ENCODE data around the gene PDE6A. TPM values are rescaled to one million over a fixed set of nuclear protein-coding genes. Genes with fewer than 3 reads are reported as not detected.

PDE6A gene
- total RNA-seq, 1 experiment from 2014 or later = 2.6 TPM

DNA sequence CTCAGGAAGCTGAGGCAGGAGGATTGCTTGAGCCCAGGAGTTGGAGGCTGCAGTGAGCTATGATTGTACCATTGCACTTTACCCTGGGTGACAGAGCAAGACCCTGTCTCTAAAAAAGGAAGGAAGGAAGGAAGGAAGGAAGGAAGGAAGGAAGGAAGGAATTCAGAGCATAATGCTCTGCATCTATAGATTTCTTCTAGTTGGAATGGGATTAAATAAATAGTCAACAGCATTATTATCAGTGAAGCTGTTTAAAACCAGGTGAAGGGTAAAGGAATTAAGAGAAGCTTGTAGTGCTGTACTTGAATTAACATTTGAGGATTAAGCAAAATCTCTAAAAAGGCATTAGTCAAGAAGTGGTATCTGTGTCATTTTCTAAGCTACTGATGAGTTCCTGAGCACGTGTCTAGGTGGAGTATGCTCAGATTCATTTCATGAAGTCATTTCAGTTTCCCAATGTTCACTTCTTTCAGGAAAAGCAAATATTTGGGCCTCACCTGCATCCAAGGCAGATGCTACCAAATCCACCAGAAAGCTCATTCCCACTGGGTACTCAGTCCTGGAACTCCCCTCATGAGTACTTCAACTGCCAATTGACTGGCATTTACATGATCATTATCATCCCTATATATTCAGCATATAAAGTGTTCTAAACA lies 8.4 kb downstream of the PDE6A start:
- H3K4me1 ChIP-seq = peaks cover 28% of the 10 kb centered on the region
- TF ChIP-seq, protein P1, sequence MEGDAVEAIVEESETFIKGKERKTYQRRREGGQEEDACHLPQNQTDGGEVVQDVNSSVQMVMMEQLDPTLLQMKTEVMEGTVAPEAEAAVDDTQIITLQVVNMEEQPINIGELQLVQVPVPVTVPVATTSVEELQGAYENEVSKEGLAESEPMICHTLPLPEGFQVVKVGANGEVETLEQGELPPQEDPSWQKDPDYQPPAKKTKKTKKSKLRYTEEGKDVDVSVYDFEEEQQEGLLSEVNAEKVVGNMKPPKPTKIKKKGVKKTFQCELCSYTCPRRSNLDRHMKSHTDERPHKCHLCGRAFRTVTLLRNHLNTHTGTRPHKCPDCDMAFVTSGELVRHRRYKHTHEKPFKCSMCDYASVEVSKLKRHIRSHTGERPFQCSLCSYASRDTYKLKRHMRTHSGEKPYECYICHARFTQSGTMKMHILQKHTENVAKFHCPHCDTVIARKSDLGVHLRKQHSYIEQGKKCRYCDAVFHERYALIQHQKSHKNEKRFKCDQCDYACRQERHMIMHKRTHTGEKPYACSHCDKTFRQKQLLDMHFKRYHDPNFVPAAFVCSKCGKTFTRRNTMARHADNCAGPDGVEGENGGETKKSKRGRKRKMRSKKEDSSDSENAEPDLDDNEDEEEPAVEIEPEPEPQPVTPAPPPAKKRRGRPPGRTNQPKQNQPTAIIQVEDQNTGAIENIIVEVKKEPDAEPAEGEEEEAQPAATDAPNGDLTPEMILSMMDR (IDR thresholded peaks at IDR 0.05; ENCODE audit: insufficient read depth in 1 of 2, low read depth in 1 of 2, low read length in 1 of 2, severe bottlenecking in 1 of 2, unreplicated experiment in 1 of 2) = no peak
- no peaks in the 10 kb centered on the region for H3K9me3 ChIP-seq
- no peaks in the 10 kb centered on the region for H3K9me3 Mint-ChIP-seq (ENCODE audit: unreplicated experiment)
- no peak overlapping the region for H3K27ac Mint-ChIP-seq (ENCODE audit: unreplicated experiment)
- no peak overlapping the region for H3K4me3 Mint-ChIP-seq (ENCODE audit: unreplicated experiment)
- H3K27me3 ChIP-seq (replicated peaks; ENCODE audit: control insufficient read depth, insufficient read depth, low read length) = no peaks in the 10 kb centered on the region
- BruUV-seq (replicated peaks) = no TSS peak
- H3K4me3 ChIP-seq (ENCODE audit: low read depth, low read length) = no peak overlapping the region
- no peaks in the 10 kb centered on the region for H3K36me3 Mint-ChIP-seq (ENCODE audit: insufficient read depth, unreplicated experiment)
- CTCF ChIA-PET = interaction anchor here (0.5 to 2.5 kb wide), 4 partner anchors 16 to 204 kb away, joined by 3 to 9 read pairs (median 4); no protein-coding TSS in a partner anchor
- no peaks in the 10 kb centered on the region for H3K27me3 Mint-ChIP-seq (ENCODE audit: insufficient read depth, unreplicated experiment)
- no peaks in the 10 kb centered on the region for H3K36me3 ChIP-seq (ENCODE audit: control insufficient read depth, insufficient read depth, low read length)
- DNase-seq = no peak
- H3K4me1 Mint-ChIP-seq (ENCODE audit: low read depth, unreplicated experiment) = peaks cover 29% of the 10 kb centered on the region
- intact Hi-C loops (cut with micrococcal nuclease; ENCODE audit: unreplicated experiment) = no loop called here
- POLR2A ChIA-PET = interaction anchor here (0.8 to 1.4 kb wide), 2 partner anchors 16 to 23 kb away, joined by 4 to 5 read pairs; no protein-coding TSS in a partner anchor

DNA sequence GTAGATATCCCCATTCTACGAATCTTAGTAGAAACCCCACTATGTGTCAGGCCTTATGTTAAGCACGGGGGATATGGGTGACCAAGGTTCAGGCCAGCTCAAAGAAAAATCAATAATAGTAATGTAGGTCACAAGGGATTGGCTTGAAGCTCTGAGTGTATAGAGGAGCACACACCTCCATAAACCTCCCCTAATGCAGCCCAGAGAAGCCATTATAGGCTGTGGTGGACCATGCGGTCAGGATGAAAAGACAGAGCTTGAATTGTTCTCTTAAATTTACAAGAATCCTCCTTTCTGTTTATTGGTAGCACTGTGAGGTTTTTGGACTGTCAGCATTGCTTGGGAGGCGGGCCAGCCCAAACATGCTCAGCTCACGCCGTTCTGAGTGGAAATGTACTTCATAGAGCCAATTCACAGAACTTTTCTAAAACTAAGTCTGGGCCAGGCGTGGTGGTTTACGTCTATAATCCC lies 9.1 kb downstream of the PDE6A start:
- H3K4me3 Mint-ChIP-seq (ENCODE audit: unreplicated experiment) = no peak overlapping the region
- H3K27me3 Mint-ChIP-seq (ENCODE audit: insufficient read depth, unreplicated experiment) = no peaks in the 10 kb centered on the region
- no peaks in the 10 kb centered on the region for H3K36me3 Mint-ChIP-seq (ENCODE audit: insufficient read depth, unreplicated experiment)
- H3K4me3 ChIP-seq (ENCODE audit: low read depth, low read length) = no peak overlapping the region
- POLR2A ChIA-PET = interaction anchor here (1.4 kb wide), 1 partner anchor 23 kb away, joined by 4 read pairs; no protein-coding TSS in a partner anchor
- H3K27me3 ChIP-seq (replicated peaks; ENCODE audit: control insufficient read depth, insufficient read depth, low read length) = no peaks in the 10 kb centered on the region
- no peaks in the 10 kb centered on the region for H3K9me3 ChIP-seq
- peaks cover 24% of the 10 kb centered on the region for H3K4me1 Mint-ChIP-seq (ENCODE audit: low read depth, unreplicated experiment)
- H3K9me3 Mint-ChIP-seq (ENCODE audit: unreplicated experiment) = no peaks in the 10 kb centered on the region
- H3K27ac Mint-ChIP-seq (ENCODE audit: unreplicated experiment) = no peak overlapping the region
- intact Hi-C loops (cut with micrococcal nuclease; ENCODE audit: unreplicated experiment) = no loop called here
- CTCF ChIA-PET = interaction anchor here (0.6 to 2.5 kb wide), 3 partner anchors 15 to 101 kb away, joined by 3 to 9 read pairs (median 3); no protein-coding TSS in a partner anchor
- DNase-seq = no peak
- H3K4me1 ChIP-seq = peaks cover 21% of the 10 kb centered on the region
- BruUV-seq (replicated peaks) = no TSS peak
- no peaks in the 10 kb centered on the region for H3K36me3 ChIP-seq (ENCODE audit: control insufficient read depth, insufficient read depth, low read length)
- TF ChIP-seq, protein P1 (IDR thresholded peaks at IDR 0.05; ENCODE audit: insufficient read depth in 1 of 2, low read depth in 1 of 2, low read length in 1 of 2, severe bottlenecking in 1 of 2, unreplicated experiment in 1 of 2) = no peak

DNA sequence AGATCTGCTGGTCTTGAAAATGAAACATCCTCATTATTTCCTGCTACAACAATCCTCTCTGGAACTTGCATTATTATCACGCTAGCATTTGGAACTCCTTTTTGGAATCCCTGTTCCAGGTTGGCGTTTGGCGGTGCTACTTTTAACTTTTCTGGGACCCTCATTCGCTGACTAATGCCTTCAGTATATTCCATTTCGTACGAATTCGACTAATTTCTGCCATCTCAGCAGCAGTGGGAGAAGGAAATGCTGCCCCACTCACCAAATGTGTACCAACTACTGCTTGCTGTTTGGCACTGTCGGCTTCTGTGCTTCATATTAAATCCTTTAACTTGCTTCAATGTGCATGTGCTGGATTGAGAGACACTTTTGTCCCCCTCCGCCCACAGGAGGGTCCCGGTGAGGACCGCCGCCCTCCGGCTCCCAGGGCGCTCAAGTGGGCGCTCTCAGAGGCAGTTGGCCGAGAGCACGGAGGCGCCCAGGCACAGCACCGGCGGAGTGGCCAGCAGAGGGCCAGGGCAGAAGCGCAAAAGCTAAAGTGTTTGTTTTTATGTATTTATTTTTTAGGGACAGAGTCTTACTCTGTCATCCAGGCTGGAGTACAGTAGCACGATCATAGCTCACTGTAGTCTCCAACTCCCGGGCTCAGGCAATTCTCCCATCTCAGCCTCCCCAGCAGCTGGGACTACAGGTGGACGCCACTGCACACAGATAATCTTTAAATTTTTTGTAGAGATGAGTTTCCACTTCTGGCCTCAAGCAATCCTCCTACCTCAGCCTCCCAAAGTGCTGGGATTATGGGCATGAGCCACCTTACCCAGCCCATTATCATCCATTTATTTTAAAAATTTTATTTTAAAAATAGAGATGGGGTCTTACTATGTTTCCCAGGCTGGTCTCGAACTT lies 11.9 kb downstream of the PDE6A start:
- Histone ChIP-seq H3K36me3 (ENCODE audit: control insufficient read depth, insufficient read depth, low read length) (no peaks in the 10 kb centered on the region), H3K4me1 (no peaks in the 10 kb centered on the region; the same call in 1 of the 2 replicates), H3K27me3 (replicated peaks; ENCODE audit: control insufficient read depth, insufficient read depth, low read length) (no peaks in the 10 kb centered on the region), H3K9me3 (no peaks in the 10 kb centered on the region), H3K4me3 (ENCODE audit: low read depth, low read length) (no peak overlapping the region)
- no TSS peak for BruUV-seq (replicated peaks)
- H3K27ac Mint-ChIP-seq (ENCODE audit: unreplicated experiment) = no peak overlapping the region
- peaks cover 18% of the 10 kb centered on the region for H3K4me1 Mint-ChIP-seq (ENCODE audit: low read depth, unreplicated experiment)
- H3K4me3 Mint-ChIP-seq (ENCODE audit: unreplicated experiment) = no peak overlapping the region
- POLR2A ChIA-PET = no interaction called here
- intact Hi-C loops (cut with micrococcal nuclease; ENCODE audit: unreplicated experiment) = no loop called here
- TF ChIP-seq, protein P1 (IDR thresholded peaks at IDR 0.05; ENCODE audit: insufficient read depth in 1 of 2, low read depth in 1 of 2, low read length in 1 of 2, severe bottlenecking in 1 of 2, unreplicated experiment in 1 of 2) = peak; percentile 15 to 41
- CTCF ChIA-PET = interaction anchor here (1.2 to 1.8 kb wide), 2 partner anchors 29 to 58 kb away, joined by 3 to 5 read pairs; no protein-coding TSS in a partner anchor
- DNase-seq = peak in 1 of 2 experiments; percentile 23
- H3K36me3 Mint-ChIP-seq (ENCODE audit: insufficient read depth, unreplicated experiment) = no peaks in the 10 kb centered on the region
- H3K27me3 Mint-ChIP-seq (ENCODE audit: insufficient read depth, unreplicated experiment) = no peaks in the 10 kb centered on the region
- H3K9me3 Mint-ChIP-seq (ENCODE audit: unreplicated experiment) = no peaks in the 10 kb centered on the region
